Glutamatergic neuron (in vitro differentiated cells): Measurements from ENCODE around the gene GALK2. TPM values are rescaled to one million over a fixed set of nuclear protein-coding genes. Genes with fewer than 3 reads are reported as not detected.
A peak's percentile ranks its signal among the peaks of the same experiment; 100 is the strongest.

Experiments used
- DNase-seq: peaks from one replicate; pipeline ENCODE4 v3.0.0; 2022
- H3K27ac Mint-ChIP-seq: one replicate; pipeline ENCODE4 v1.8.0; 2020; ENCODE audit warnings: mild to moderate bottlenecking, mixed read lengths, inconsistent platforms; ENCODE audit not compliant: unreplicated experiment
- H3K27me3 Mint-ChIP-seq: one replicate; pipeline ENCODE4 v1.8.0; 2020; ENCODE audit warnings: mild to moderate bottlenecking, moderate library complexity, mixed read lengths, inconsistent platforms; ENCODE audit not compliant: unreplicated experiment
- H3K36me3 Mint-ChIP-seq: one replicate; pipeline ENCODE4 v1.8.0; 2020; ENCODE audit warnings: mild to moderate bottlenecking, mixed read lengths, inconsistent platforms; ENCODE audit not compliant: unreplicated experiment
- H3K4me1 Mint-ChIP-seq: one replicate; pipeline ENCODE4 v1.8.0; 2020; ENCODE audit warnings: mild to moderate bottlenecking, low read depth, mixed read lengths, inconsistent platforms; ENCODE audit not compliant: unreplicated experiment
- H3K4me3 Mint-ChIP-seq: one replicate; pipeline ENCODE4 v1.8.0; 2020; ENCODE audit warnings: mild to moderate bottlenecking, mixed read lengths, inconsistent platforms; ENCODE audit not compliant: unreplicated experiment
- H3K9me3 Mint-ChIP-seq: one replicate; pipeline ENCODE4 v1.8.0; 2020; ENCODE audit warnings: mild to moderate bottlenecking, moderate library complexity, mixed read lengths, inconsistent platforms; ENCODE audit not compliant: unreplicated experiment
- CTCF ChIP-seq: fragments of 200-600 bp; sonication (generic); IDR thresholded peaks from one replicate; pipeline ENCODE4 v1.5.0; 2021; ENCODE audit not compliant: partially characterized antibody, unreplicated experiment
- total RNA-seq: library from RNA; stranded (reverse); fragmentation: NEBNext Ultra II Directional; extraction: Animal tissue kit (Norgen Biotek cat#: 25700); gene quantifications from one replicate; pipeline ENCODE4 v1.2.1, GENCODE V29; 2021; ENCODE audit not compliant: unreplicated experiment

Gene GALK2
- total RNA-seq, 1 donor from 2014 or later, result 19.9 TPM

GRCh38 chr15:49229922-49230321 lies 59.9 kb downstream of the GALK2 start:
- H3K4me1 Mint-ChIP-seq, result no peaks in the 10 kb centered on the region
- no peak overlapping the region for H3K27ac Mint-ChIP-seq
- H3K27me3 Mint-ChIP-seq, result no peaks in the 10 kb centered on the region

GRCh38 chr15:49232236-49232806 lies 62.3 kb downstream of the GALK2 start:
- Mint-ChIP-seq H3K9me3 (peaks cover 13% of the 10 kb centered on the region), H3K36me3 (peaks cover 15% of the 10 kb centered on the region), H3K27ac (no peak overlapping the region), H3K4me3 (no peak overlapping the region), H3K27me3 (no peaks in the 10 kb centered on the region), H3K4me1 (peaks cover 4% of the 10 kb centered on the region)
- DNase-seq, result no peak
- no peak for TF ChIP-seq CTCF

More at GRCh38 chr15:49229922-49230321, 59.9 kb downstream of the GALK2 start:
- Mint-ChIP-seq H3K9me3 (peaks cover 13% of the 10 kb centered on the region), H3K4me3 (no peak overlapping the region), H3K36me3 (peaks cover 15% of the 10 kb centered on the region)
- DNase-seq, result no peak
- no peak for TF ChIP-seq CTCF

- peak; percentile 69 for TF ChIP-seq CTCF
- Mint-ChIP-seq H3K9me3 (peaks cover 2% of the 10 kb centered on the region), H3K4me3 (no peak overlapping the region), H3K4me1 (peaks cover 4% of the 10 kb centered on the region), H3K27me3 (no peaks in the 10 kb centered on the region), H3K27ac (peak overlapping the region; percentile 72), H3K36me3 (peaks cover 4% of the 10 kb centered on the region)
- peak; percentile 62 for DNase-seq
These were observed 65.5 kb downstream of the GALK2 start for GRCh38 chr15:49235446-49236124.

GRCh38 chr15:49236869-49237268 lies 66.8 kb downstream of the GALK2 start:
- Mint-ChIP-seq H3K9me3 (no peaks in the 10 kb centered on the region), H3K27me3 (no peaks in the 10 kb centered on the region), H3K4me3 (no peak overlapping the region), H3K27ac (no peak overlapping the region), H3K36me3 (peaks cover 4% of the 10 kb centered on the region), H3K4me1 (peaks cover 4% of the 10 kb centered on the region)
- no peak for DNase-seq
- TF ChIP-seq CTCF, result no peak

- H3K4me3 Mint-ChIP-seq, result no peak overlapping the region
- no peaks in the 10 kb centered on the region for H3K27me3 Mint-ChIP-seq
- H3K36me3 Mint-ChIP-seq, result peaks cover 4% of the 10 kb centered on the region
- H3K9me3 Mint-ChIP-seq, result no peaks in the 10 kb centered on the region
- no peak for DNase-seq
- TF ChIP-seq CTCF, result no peak
- H3K4me1 Mint-ChIP-seq, result peaks cover 4% of the 10 kb centered on the region
- H3K27ac Mint-ChIP-seq, result no peak overlapping the region
These were observed 68.3 kb downstream of the GALK2 start for GRCh38 chr15:49238342-49238741.
